ENCODE measurements around the gene ZNF346.

GRCh38 chr5:177098470-177099141 lies 76.1 kb downstream of the ZNF346 start:
- TF ChIP-seq NFE2L1 (CRISPR knock-in tag; IDR thresholded peaks at IDR 0.05; ENCODE audit: borderline replicate concordance) (no peak), BRCA1 (CRISPR knock-in tag; IDR thresholded peaks at IDR 0.05) (no peak), KDM5A (IDR thresholded peaks at IDR 0.05; ENCODE audit: borderline replicate concordance, low read length) (no peak), ZNF225 (CRISPR knock-in tag; IDR thresholded peaks at IDR 0.05) (no peak), MLXIP (CRISPR knock-in tag; IDR thresholded peaks at IDR 0.05; ENCODE audit: borderline replicate concordance) (no peak), ARID4A (CRISPR knock-in tag; IDR thresholded peaks at IDR 0.05; ENCODE audit: borderline replicate concordance) (no peak), POLR2A (IDR thresholded peaks at IDR 0.05; ENCODE audit: insufficient read depth in 1 of 2, low read depth in 2 of 2, low read length in 2 of 2) (no peak; a peak in 1 of 4 replicates), REST (IDR thresholded peaks at IDR 0.05; ENCODE audit: borderline replicate concordance in 1 of 2, low read depth in 1 of 2, low read length in 2 of 2) (no peak), ZNF768 (CRISPR knock-in tag; IDR thresholded peaks at IDR 0.05) (0 out of 2 replicates have a peak, but pooled peaks have one; percentile 17)
